Activated CD8-positive, alpha-beta memory T cell treated with anti-CD3 and anti-CD28 coated beads, Interleukin-2, amount 10 ng/mL, durations not matched to agents 7 days and 5 days (primary cell): ENCODE data around the gene CCDC136. TPM values are rescaled to one million over a fixed set of nuclear protein-coding genes. Genes with fewer than 3 reads are reported as not detected.

Experiments used
- ATAC-seq: fragments of 150-1000 bp; cut with Tn5 transposase; one replicate; pipeline ENCODE4 v1.10.0; 2021; ENCODE audit warnings: moderate library complexity
- CTCF ChIA-PET: fragments of 350-600 bp; sonication (Branson Sonifier 250); formaldehyde crosslinking; loops from one replicate; lab custom pipeline; 2021; ENCODE audit warnings: antibody characterized with exemption; lab: Charles Lee
- DNase-seq: peaks from one replicate; pipeline ENCODE4 v3.0.0-alpha.2; 2020
- H3K27ac Mint-ChIP-seq: one replicate; pipeline ENCODE4 v1.8.0; 2021; ENCODE audit warnings: mild to moderate bottlenecking, mixed read lengths
- H3K27me3 Mint-ChIP-seq: one replicate; pipeline ENCODE4 v1.8.0; 2021; ENCODE audit warnings: mixed read lengths
- H3K36me3 Mint-ChIP-seq: one replicate; pipeline ENCODE4 v1.8.0; 2021; ENCODE audit warnings: mild to moderate bottlenecking, mixed read lengths
- H3K4me1 Mint-ChIP-seq: one replicate; pipeline ENCODE4 v1.8.0; 2021; ENCODE audit warnings: mixed read lengths
- H3K4me3 Mint-ChIP-seq: one replicate; pipeline ENCODE4 v1.8.0; 2021; ENCODE audit warnings: mild to moderate bottlenecking, moderate library complexity, mixed read lengths
- H3K9me3 Mint-ChIP-seq: one replicate; pipeline ENCODE4 v1.8.0; 2022; ENCODE audit warnings: low read depth, mixed read lengths
- total RNA-seq, 2 experiments: library from RNA; stranded (reverse); gene quantifications; one replicate each; pipeline ENCODE4 v1.2.3, GENCODE V29; 2021

The CCDC136 gene
- total RNA-seq, 2 experiments from 2014 or later: 4.4 to 5.8 TPM

DNA sequence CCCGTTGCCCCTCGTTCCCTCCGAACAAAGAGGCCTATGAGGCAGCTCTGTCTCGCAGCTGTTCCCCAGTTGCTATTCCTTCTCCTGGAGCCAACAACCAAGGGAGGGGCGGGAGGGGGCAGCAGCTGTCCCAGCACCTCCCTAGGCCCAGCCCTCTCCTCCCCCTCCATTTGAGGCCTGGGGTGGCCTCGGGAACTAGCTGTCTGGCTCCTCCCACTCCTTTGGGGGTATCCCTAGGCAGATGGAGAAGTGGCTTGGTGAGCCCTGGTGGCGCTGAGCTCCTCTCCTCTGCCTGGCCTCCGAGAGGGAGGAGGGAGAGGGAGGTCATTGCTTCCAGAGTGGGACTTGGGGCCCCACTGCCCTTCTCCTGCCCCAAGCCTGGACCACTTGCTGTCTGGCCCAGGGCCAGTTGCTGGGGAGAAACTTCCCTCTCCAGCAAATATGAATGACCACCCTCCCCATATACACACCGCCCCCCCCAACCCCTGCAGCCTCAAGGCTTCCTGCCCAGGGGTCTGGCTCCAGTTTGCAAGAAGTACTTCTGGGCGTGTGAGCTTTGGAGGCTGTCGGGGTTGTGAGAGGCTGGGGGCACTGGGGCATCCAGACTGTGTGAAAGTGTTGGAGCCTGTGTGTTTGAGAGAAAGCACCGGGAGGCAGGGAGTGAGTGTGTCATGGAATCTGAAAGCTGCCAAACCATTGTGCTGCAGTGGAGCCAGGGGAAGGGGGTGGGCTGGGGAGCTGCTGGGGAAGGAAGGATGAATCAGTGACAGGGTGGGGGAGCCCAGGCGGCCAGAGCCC is 41.6 kb downstream of the CCDC136 start:
- no peak for ATAC-seq

DNA sequence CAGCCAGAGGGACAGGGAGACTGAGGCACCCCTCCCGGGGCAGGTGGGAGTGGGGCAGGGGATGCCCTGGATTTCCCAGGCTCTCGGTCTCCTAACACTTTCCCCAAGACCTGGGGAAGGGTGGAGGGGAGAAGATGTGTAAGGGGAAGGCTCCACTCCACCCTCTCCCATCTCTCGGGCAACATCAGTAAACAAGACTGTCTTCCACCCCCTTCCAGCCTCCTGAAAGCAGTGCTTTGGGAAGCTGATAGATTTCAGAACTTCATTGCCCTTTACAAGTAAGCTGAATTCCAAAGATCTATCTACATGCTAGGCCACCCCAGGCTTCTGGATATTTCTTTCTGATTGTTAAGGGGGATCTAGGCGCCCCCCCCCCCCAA is 42.2 kb downstream of the CCDC136 start:
- CTCF ChIA-PET: interaction anchor here (3.1 kb wide), 1 partner anchor 50 kb away, joined by 13 read pairs; no protein-coding TSS in a partner anchor
- H3K36me3 Mint-ChIP-seq: no peaks in the 10 kb centered on the region
- H3K9me3 Mint-ChIP-seq: no peaks in the 10 kb centered on the region
- ATAC-seq (no peak), DNase-seq (no peak)
- no peak overlapping the region for H3K27ac Mint-ChIP-seq
- peaks cover 9% of the 10 kb centered on the region for H3K4me1 Mint-ChIP-seq
- peaks cover 31% of the 10 kb centered on the region for H3K27me3 Mint-ChIP-seq
- no peak overlapping the region for H3K4me3 Mint-ChIP-seq

More for the DNA sequence above, 41.6 kb downstream of the CCDC136 start:
- no peak overlapping the region for H3K4me3 Mint-ChIP-seq
- CTCF ChIA-PET: interaction anchor here (1.6 to 3.1 kb wide), 3 partner anchors 8 to 50 kb away, joined by 5 to 13 read pairs (median 8); no protein-coding TSS in a partner anchor
- no peaks in the 10 kb centered on the region for H3K9me3 Mint-ChIP-seq
- DNase-seq: no peak
- H3K27ac Mint-ChIP-seq: no peak overlapping the region
- no peaks in the 10 kb centered on the region for H3K36me3 Mint-ChIP-seq
- peaks cover 9% of the 10 kb centered on the region for H3K4me1 Mint-ChIP-seq
- peaks cover 37% of the 10 kb centered on the region for H3K27me3 Mint-ChIP-seq

DNA sequence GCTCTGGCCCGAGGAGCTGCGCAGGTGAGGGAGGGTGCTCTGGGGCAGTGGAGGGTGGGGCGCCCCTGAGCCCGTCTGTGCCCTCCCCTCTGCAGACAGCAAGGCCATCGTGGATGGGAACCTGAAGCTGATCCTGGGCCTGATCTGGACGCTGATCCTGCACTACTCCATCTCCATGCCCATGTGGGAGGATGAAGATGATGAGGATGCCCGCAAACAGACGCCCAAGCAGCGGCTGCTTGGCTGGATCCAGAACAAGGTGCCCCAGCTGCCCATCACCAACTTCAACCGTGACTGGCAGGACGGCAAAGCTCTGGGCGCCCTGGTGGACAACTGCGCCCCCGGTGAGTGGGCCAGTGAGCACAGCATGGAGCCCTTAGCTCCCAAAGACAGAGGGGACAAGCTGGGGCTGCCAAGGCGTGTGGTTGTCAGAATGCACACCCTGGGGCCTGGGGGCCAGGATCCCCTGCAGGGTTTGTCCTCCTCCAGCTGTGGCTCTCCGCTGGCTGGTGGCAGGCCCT is 43.5 kb downstream of the CCDC136 start:
- peaks cover 6% of the 10 kb centered on the region for H3K4me1 Mint-ChIP-seq
- no peak overlapping the region for H3K4me3 Mint-ChIP-seq
- DNase-seq (no peak), ATAC-seq (no peak)
- no peak overlapping the region for H3K27ac Mint-ChIP-seq
- no peaks in the 10 kb centered on the region for H3K9me3 Mint-ChIP-seq
- peaks cover 21% of the 10 kb centered on the region for H3K27me3 Mint-ChIP-seq
- CTCF ChIA-PET: interaction anchor here (0.8 to 1.5 kb wide), 2 partner anchors 44 to 48 kb away, joined by 3 to 4 read pairs; no protein-coding TSS in a partner anchor
- H3K36me3 Mint-ChIP-seq: no peaks in the 10 kb centered on the region

DNA sequence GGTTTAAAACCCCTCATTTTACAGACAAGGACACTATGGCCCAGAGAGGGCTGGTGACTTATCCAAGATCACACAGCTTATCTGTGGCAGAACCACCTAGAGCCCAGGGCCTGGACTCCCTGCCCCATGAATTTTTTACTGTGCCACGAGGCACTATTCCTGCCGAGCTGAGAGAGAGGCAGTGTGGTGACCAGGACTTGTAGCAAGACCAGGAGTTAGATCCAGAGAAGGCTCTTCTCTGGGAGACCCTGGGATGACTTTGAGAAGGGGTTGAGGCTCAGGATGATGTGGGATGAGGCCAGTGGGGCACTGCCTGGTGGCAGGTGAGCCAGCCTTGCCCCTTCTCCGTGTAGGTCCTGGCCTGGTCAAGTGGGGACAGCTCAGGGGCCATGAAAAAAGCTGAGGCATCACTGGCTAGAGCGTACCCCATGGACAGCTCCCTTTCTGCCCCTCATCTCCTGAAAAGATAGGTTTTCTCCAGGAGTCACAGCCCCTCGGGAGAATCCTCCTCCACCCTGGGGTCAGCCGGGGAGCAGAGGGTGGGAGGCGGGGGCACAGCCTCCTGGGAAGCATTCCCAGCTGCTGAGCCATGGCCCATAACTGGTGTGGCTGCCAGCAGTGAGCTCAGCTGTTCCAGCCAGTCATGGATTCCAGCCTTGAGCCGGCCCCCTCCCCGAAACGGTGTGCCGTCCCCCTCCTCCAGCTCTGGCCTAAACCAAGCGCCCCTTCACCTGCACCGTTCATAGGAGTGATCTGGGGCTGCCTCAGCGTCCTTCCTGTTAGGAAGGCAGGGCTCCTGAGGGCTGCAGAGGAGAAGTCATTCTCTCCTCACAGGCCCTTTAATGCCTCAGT is 44.2 kb downstream of the CCDC136 start:
- Mint-ChIP-seq H3K4me1 (no peaks in the 10 kb centered on the region), H3K27ac (no peak overlapping the region)
- CTCF ChIA-PET: interaction anchor here (0.8 to 1.5 kb wide), 2 partner anchors 44 to 47 kb away, joined by 3 to 4 read pairs; no protein-coding TSS in a partner anchor

DNA sequence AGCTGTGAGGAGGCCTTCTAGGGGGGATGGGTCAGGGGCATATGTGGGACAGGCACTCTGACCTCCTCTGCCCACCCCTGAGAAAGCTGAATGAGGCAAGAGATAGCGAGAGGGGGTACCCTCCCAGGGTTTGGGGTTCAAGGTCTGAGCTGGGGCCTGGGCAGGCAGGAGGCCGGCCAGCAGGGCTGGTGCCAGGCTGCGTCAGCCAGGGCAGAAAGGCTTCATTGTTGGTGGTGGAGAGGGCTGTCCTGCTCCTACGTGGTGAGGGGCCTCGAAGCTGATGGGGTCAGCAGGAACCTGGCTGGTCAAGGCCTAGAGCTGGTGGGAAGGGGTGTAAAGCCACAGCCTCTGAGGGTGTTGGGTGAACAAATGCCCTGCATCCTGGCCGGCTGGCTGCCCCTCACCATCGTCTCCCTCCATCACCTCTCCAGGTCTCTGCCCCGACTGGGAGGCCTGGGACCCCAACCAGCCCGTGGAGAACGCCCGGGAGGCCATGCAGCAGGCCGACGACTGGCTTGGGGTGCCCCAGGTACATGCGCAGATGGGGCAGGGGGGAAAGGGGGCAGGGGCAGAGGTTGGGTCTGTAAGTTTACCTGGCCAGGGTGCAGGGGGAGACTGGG is 45.1 kb downstream of the CCDC136 start:
- no peak for ATAC-seq
- no peak for DNase-seq
- Mint-ChIP-seq H3K4me3 (no peak overlapping the region), H3K27me3 (peaks cover 7% of the 10 kb centered on the region), H3K36me3 (no peaks in the 10 kb centered on the region), H3K4me1 (no peaks in the 10 kb centered on the region), H3K27ac (no peak overlapping the region), H3K9me3 (no peaks in the 10 kb centered on the region)
- CTCF ChIA-PET: no interaction called here

More for the DNA sequence above, 44.2 kb downstream of the CCDC136 start:
- no peak for ATAC-seq
- H3K4me3 Mint-ChIP-seq: no peak overlapping the region
- no peaks in the 10 kb centered on the region for H3K9me3 Mint-ChIP-seq
- peaks cover 15% of the 10 kb centered on the region for H3K27me3 Mint-ChIP-seq
- H3K36me3 Mint-ChIP-seq: no peaks in the 10 kb centered on the region
- no peak for DNase-seq

DNA sequence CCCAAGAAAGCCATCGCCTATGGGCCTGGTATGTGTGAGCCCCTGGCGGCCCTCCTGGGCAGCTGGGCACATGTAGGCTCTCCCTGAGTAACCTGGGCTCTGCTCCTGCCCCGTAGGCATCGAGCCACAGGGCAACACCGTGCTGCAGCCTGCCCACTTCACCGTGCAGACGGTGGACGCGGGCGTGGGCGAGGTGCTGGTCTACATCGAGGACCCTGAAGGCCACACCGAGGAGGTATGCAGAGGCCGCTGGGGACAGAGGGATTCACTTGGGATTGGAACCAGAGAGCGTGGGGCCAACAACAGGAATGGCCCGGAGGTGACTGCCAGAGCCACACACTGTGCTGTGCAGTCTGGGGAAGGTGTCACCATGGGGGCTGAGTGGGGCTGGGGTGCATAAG is 45.8 kb downstream of the CCDC136 start:
- peaks cover 7% of the 10 kb centered on the region for H3K27me3 Mint-ChIP-seq
- CTCF ChIA-PET: no interaction called here
- ATAC-seq: no peak
- no peaks in the 10 kb centered on the region for H3K36me3 Mint-ChIP-seq
- H3K27ac Mint-ChIP-seq: no peak overlapping the region
- no peak for DNase-seq
- no peaks in the 10 kb centered on the region for H3K9me3 Mint-ChIP-seq
- H3K4me1 Mint-ChIP-seq: peaks cover 2% of the 10 kb centered on the region
- no peak overlapping the region for H3K4me3 Mint-ChIP-seq

DNA sequence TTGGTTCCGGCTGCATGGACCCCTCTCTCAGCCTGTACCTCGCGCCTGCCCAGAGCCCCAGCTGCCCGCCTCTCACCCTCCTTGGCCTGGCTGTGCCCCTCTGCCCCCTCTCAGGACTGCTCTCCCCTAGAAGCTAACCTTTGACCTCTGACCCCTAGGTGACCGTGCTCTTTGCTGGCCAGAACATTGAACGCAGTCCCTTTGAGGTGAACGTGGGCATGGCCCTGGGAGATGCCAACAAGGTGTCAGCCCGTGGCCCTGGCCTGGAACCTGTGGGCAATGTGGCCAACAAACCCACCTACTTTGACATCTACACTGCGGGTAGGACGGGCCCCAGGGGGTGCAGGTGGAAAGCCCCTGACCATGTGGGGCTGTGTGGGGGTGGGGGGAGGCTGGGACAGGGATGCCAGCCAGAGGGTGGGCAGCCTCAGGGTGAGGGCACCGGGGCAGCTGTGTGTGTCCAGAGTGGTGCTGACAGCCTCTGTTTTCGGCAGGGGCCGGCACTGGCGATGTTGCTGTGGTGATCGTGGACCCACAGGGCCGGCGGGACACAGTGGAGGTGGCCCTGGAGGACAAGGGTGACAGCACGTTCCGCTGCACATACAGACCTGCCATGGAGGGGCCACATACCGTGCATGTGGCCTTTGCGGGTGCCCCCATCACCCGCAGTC is 46.5 kb downstream of the CCDC136 start:
- H3K36me3 Mint-ChIP-seq: no peaks in the 10 kb centered on the region
- no peak overlapping the region for H3K4me3 Mint-ChIP-seq
- H3K27ac Mint-ChIP-seq: no peak overlapping the region
- no peaks in the 10 kb centered on the region for H3K9me3 Mint-ChIP-seq
- H3K4me1 Mint-ChIP-seq: peaks cover 2% of the 10 kb centered on the region
- CTCF ChIA-PET: no interaction called here
- DNase-seq (no peak), ATAC-seq (no peak)
- peaks cover 7% of the 10 kb centered on the region for H3K27me3 Mint-ChIP-seq

DNA sequence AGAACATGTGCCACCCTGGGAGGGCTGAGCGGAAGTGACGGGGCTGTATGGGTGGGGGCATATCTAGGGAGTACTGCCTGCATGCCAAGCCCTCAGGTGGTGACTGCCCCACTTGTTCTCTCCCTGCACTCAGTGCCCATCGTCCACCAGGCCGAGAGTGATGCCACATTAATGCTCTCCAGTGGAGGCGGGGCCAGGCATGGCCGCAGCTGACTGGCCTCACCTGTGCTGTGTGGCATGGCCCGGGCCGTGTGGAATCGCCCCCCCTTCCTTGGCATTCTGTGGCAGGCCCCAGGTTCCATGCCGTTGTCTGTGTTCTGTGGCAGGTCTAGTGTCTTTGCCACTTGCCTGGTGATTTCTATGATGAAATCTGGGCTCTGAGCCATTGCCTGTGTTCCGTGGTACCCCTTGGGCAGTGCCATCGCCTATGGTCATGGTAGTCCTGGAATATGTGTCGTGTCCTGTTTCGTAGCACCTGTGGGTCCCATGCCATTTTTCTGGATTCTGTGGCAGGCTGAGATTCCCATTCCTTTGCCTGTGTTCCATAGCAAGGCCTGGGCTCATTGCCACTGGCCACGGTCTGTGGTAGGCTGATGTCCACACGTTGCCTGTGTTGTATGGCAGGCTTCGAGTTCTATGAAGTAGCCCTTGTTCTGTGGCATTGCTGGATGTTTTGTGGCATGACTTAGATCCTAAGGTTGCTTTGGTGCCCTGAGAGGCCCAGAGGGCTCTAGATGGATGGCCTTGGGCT is 47.4 kb downstream of the CCDC136 start:
- Mint-ChIP-seq H3K27me3 (peaks cover 5% of the 10 kb centered on the region), H3K4me3 (no peak overlapping the region), H3K36me3 (no peaks in the 10 kb centered on the region), H3K9me3 (no peaks in the 10 kb centered on the region), H3K27ac (no peak overlapping the region), H3K4me1 (peaks cover 2% of the 10 kb centered on the region)
- DNase-seq (no peak), ATAC-seq (no peak)
- CTCF ChIA-PET: interaction anchor here (6.0 kb wide), 1 partner anchor 43 kb away, joined by 57 read pairs; no protein-coding TSS in a partner anchor

DNA sequence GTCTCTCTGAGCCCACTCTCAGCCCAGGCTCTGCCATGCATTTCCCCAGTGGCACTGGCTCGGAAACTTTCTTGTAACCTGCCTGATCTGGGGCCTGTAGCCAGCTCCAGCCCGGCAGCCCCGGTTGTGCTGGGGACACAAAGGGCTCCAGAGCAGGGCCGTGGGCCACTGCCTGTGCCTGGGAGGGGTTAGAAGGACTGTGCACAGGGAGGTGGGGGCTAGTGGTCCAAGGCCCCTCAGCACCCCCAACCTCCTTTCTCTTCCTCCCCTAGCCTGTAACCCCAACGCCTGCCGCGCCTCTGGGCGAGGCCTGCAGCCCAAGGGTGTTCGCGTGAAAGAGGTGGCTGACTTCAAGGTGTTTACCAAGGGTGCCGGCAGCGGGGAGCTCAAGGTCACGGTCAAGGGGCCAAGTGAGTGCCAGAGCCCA is 48.0 kb downstream of the CCDC136 start:
- Mint-ChIP-seq H3K9me3 (no peaks in the 10 kb centered on the region), H3K4me3 (no peak overlapping the region), H3K27ac (no peak overlapping the region), H3K4me1 (peaks cover 2% of the 10 kb centered on the region), H3K36me3 (no peaks in the 10 kb centered on the region), H3K27me3 (peaks cover 2% of the 10 kb centered on the region)
- ATAC-seq (no peak), DNase-seq (no peak)
- CTCF ChIA-PET: interaction anchor here (6.0 kb wide), 1 partner anchor 42 kb away, joined by 57 read pairs; no protein-coding TSS in a partner anchor

DNA sequence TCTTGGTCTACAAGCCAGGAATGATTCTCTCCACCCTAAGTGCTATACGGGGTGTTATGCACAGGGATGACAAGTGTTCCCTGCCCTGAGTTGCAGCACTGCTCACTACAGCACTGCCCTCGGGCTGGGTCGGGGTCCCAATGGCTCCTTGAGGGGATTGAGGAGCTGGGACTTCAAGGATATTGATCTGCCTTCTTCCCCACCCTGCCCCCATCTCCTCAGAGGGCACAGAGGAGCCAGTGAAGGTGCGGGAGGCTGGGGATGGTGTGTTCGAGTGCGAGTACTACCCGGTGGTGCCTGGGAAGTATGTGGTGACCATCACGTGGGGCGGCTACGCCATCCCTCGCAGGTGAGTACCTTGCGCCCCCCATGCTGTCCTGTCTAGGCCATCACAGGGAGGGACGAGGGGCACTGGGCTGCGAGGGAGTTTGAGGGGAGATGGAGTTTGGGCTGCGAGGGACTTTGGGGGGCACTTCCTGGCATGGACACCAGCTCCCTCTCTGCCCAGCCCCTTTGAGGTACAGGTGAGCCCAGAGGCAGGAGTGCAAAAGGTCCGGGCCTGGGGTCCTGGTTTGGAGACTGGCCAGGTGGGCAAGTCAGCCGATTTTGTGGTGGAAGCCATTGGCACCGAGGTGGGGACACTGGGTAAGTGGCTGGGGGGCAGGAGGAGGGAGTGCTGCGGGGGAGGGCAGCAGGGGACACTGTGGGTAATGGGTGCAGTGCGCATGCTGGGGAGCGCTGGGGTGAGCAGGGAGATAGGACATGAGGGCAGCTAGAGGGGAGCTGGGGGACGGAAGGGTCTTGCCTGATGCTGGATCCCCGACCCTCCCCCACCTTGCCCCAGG is 48.8 kb downstream of the CCDC136 start:
- H3K4me3 Mint-ChIP-seq: no peak overlapping the region
- DNase-seq (no peak), ATAC-seq (no peak)
- no peak overlapping the region for H3K27ac Mint-ChIP-seq
- no peaks in the 10 kb centered on the region for H3K36me3 Mint-ChIP-seq
- CTCF ChIA-PET: interaction anchor here (1.6 to 6.0 kb wide), 3 partner anchors 8 to 41 kb away, joined by 4 to 57 read pairs (median 8); no protein-coding TSS in a partner anchor
- H3K4me1 Mint-ChIP-seq: peaks cover 2% of the 10 kb centered on the region
- H3K9me3 Mint-ChIP-seq: no peaks in the 10 kb centered on the region
- no peaks in the 10 kb centered on the region for H3K27me3 Mint-ChIP-seq

DNA sequence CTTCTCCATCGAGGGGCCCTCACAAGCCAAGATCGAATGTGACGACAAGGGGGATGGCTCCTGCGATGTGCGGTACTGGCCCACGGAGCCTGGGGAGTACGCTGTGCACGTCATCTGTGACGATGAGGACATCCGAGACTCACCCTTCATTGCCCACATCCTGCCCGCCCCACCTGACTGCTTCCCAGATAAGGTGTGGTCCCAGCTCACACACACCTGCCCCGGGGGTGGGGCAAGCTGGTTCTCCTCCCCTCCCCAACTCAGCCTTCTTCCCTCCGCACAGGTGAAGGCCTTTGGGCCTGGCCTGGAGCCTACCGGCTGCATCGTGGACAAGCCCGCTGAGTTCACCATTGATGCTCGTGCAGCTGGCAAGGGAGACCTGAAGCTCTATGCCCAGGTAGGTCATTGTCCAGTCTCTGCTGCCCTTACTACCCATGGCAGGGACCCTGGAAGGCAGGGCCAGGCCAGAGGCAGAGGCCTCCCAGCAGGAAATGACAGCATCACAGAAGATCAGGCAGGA is 49.5 kb downstream of the CCDC136 start:
- no peak overlapping the region for H3K27ac Mint-ChIP-seq
- no peak for ATAC-seq
- peaks cover 2% of the 10 kb centered on the region for H3K4me1 Mint-ChIP-seq
- no peaks in the 10 kb centered on the region for H3K27me3 Mint-ChIP-seq
- H3K4me3 Mint-ChIP-seq: no peak overlapping the region
- CTCF ChIA-PET: interaction anchor here (1.1 to 6.0 kb wide), 5 partner anchors 8 to 41 kb away, joined by 3 to 57 read pairs (median 4); no protein-coding TSS in a partner anchor
- no peaks in the 10 kb centered on the region for H3K9me3 Mint-ChIP-seq
- DNase-seq: no peak
- H3K36me3 Mint-ChIP-seq: no peaks in the 10 kb centered on the region
